ENCODE measurements around the gene MCC.

GRCh38 chr5:113278976-113279375 lies 209.3 kb downstream of the MCC start:
- TF ChIP-seq CTCF (tag by site-specific recombination; IDR thresholded peaks at IDR 0.05) (no peak), ZNF19 (tag by site-specific recombination; IDR thresholded peaks at IDR 0.05; ENCODE audit: low read depth) (no peak), ZNF324 (tag by site-specific recombination; IDR thresholded peaks at IDR 0.05) (no peak)
- TF ChIP-seq, protein P1, sequence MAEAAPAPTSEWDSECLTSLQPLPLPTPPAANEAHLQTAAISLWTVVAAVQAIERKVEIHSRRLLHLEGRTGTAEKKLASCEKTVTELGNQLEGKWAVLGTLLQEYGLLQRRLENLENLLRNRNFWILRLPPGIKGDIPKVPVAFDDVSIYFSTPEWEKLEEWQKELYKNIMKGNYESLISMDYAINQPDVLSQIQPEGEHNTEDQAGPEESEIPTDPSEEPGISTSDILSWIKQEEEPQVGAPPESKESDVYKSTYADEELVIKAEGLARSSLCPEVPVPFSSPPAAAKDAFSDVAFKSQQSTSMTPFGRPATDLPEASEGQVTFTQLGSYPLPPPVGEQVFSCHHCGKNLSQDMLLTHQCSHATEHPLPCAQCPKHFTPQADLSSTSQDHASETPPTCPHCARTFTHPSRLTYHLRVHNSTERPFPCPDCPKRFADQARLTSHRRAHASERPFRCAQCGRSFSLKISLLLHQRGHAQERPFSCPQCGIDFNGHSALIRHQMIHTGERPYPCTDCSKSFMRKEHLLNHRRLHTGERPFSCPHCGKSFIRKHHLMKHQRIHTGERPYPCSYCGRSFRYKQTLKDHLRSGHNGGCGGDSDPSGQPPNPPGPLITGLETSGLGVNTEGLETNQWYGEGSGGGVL (tag by site-specific recombination; IDR thresholded peaks at IDR 0.05), result no peak
